HepG2 (cell line): Measurements from ENCODE around the gene FAM110D. TPM values are rescaled to one million over a fixed set of nuclear protein-coding genes. Genes with fewer than 3 reads are reported as not detected.

Source experiments
- BORCS8-MEF2B ChIP-seq: sonication (generic); formaldehyde crosslinking; IDR thresholded peaks from 2 replicates; pipeline ENCODE4 v1.8.0; 2022; ENCODE audit warnings: mild to moderate bottlenecking, missing genetic modification reagents
- DR1 ChIP-seq: sonication (generic); formaldehyde crosslinking; IDR thresholded peaks from 2 replicates; pipeline ENCODE4 v1.8.0; 2021; ENCODE audit warnings: mild to moderate bottlenecking, missing genetic modification reagents, inconsistent platforms
- E2F1 ChIP-seq: sonication (generic); formaldehyde crosslinking; IDR thresholded peaks from 2 replicates; pipeline ENCODE4 v1.5.0; 2020; ENCODE audit warnings: missing genetic modification reagents
- EP300 ChIP-seq, 3 experiments: sonication (generic) in 1 of 3; formaldehyde crosslinking in 1 of 3; IDR thresholded peaks; 2 replicates each; pipeline versions ENCODE4 v1.5.1 to v1.6.1; 2011 to 2020; ENCODE audit warnings: low read depth in 2 of 3, low read length in 2 of 3, borderline replicate concordance in 1 of 3, improper control_type of control experiment in 1 of 3, mild to moderate bottlenecking in 1 of 3, missing genetic modification reagents in 1 of 3, moderate library complexity in 1 of 3
- ERF ChIP-seq: IDR thresholded peaks from 2 replicates; pipeline ENCODE4 v1.6.1; 2018; ENCODE audit warnings: missing biosample characterization, missing genetic modification reagents
- ETV6 ChIP-seq: sonication (generic); formaldehyde crosslinking; conservative IDR thresholded peaks from 2 replicates; pipeline ENCODE4 v1.4.0; 2020; ENCODE audit warnings: missing genetic modification reagents
- FOXP1 ChIP-seq, 2 experiments: fragments of 450-650 bp in 1 of 2; IDR thresholded peaks; 2 replicates each; pipeline ENCODE4 v1.6.1; 2017 to 2018; ENCODE audit warnings: antibody characterized with exemption in 1 of 2
- HDAC1 ChIP-seq: sonication (generic); formaldehyde crosslinking; IDR thresholded peaks from 2 replicates; pipeline ENCODE4 v1.5.1; 2020; ENCODE audit warnings: mild to moderate bottlenecking, missing genetic modification reagents
- HMG20B ChIP-seq: conservative IDR thresholded peaks from 2 replicates; pipeline ENCODE4 v1.6.1; 2016; ENCODE audit warnings: missing genetic modification reagents, missing compliant biosample characterization
- JUN ChIP-seq: sonication (generic); formaldehyde crosslinking; IDR thresholded peaks from 2 replicates; pipeline ENCODE4 v1.4.0; 2020; ENCODE audit warnings: mild to moderate bottlenecking, missing genetic modification reagents
- MBNL3 ChIP-seq: fragments of 250-450 bp; sonication (Bioruptor Pico); conservative IDR thresholded peaks from 2 replicates; pipeline ENCODE4 v1.8.0; 2022; ENCODE audit warnings: mild to moderate bottlenecking, inconsistent platforms
- MYPOP ChIP-seq: sonication (generic); formaldehyde crosslinking; IDR thresholded peaks from 2 replicates; pipeline ENCODE4 v1.8.1; 2023; ENCODE audit warnings: mild to moderate bottlenecking, moderate library complexity, missing genetic modification reagents
- SKIL ChIP-seq: sonication (generic); formaldehyde crosslinking; IDR thresholded peaks from 2 replicates; pipeline ENCODE4 v1.8.0; 2022; ENCODE audit warnings: missing genetic modification reagents, mild to moderate bottlenecking, moderate library complexity, borderline replicate concordance
- ZBTB38 ChIP-seq: sonication (generic); formaldehyde crosslinking; IDR thresholded peaks from 2 replicates; pipeline ENCODE4 v1.5.1; 2020; ENCODE audit warnings: mild to moderate bottlenecking, missing genetic modification reagents
- ZFP36L1 ChIP-seq: sonication (generic); formaldehyde crosslinking; IDR thresholded peaks from 2 replicates; pipeline ENCODE4 v1.8.0; 2022; ENCODE audit warnings: mild to moderate bottlenecking, missing genetic modification reagents, moderate library complexity
- ZNF224 ChIP-seq: sonication (generic); formaldehyde crosslinking; IDR thresholded peaks from 2 replicates; pipeline ENCODE4 v1.5.0; 2020; ENCODE audit warnings: mild to moderate bottlenecking, missing genetic modification reagents
- ZNF275 ChIP-seq: sonication (generic); formaldehyde crosslinking; IDR thresholded peaks from 2 replicates; pipeline ENCODE4 v1.8.0; 2022; ENCODE audit warnings: missing genetic modification reagents, mild to moderate bottlenecking, inconsistent platforms, borderline replicate concordance
- ZNF431 ChIP-seq: sonication (generic); formaldehyde crosslinking; IDR thresholded peaks from 2 replicates; pipeline ENCODE4 v1.9.0; 2022; ENCODE audit warnings: missing genetic modification reagents, low read depth, mild to moderate bottlenecking, borderline replicate concordance
- ZNF549 ChIP-seq: sonication (generic); formaldehyde crosslinking; IDR thresholded peaks from 2 replicates; pipeline ENCODE4 v1.5.0; 2020; ENCODE audit warnings: missing genetic modification reagents
- ZNF564 ChIP-seq: sonication (generic); formaldehyde crosslinking; IDR thresholded peaks from 2 replicates; pipeline ENCODE4 v1.8.1; 2023; ENCODE audit warnings: mild to moderate bottlenecking, missing genetic modification reagents
- ZNF597 ChIP-seq: sonication (generic); formaldehyde crosslinking; IDR thresholded peaks from 2 replicates; pipeline ENCODE4 v1.5.0; 2020; ENCODE audit warnings: missing genetic modification reagents
- ZNF607 ChIP-seq: sonication (generic); formaldehyde crosslinking; IDR thresholded peaks from 2 replicates; pipeline ENCODE4 v1.5.1; 2020; ENCODE audit warnings: missing genetic modification reagents, mild to moderate bottlenecking, borderline replicate concordance
- polyA plus RNA-seq, 8 experiments: library from polyadenylated mRNA; depleted of rRNA in 3 of 8; stranded (reverse) in 7 of 8; unstranded in 1 of 8; fragments of >200 nt; fragmentation: Illumina TruSeq in 4 of 8; extraction: Trizol in 4 of 8; gene quantifications; 2 replicates each; pipeline versions ENCODE4 v1.2.1 to v1.2.3, GENCODE V29; 2011 to 2016; ENCODE audit warnings: low read depth in 4 of 8, missing spikeins in 1 of 8, mixed read lengths in 1 of 8; ENCODE audit not compliant: insufficient read depth in 1 of 8
- total RNA-seq, 5 experiments: library from RNA; depleted of rRNA; stranded (reverse); fragments of >200 nt; fragmentation: Illumina TruSeq; extraction: Trizol; gene quantifications; 2 replicates each; pipeline ENCODE4 v1.2.3, GENCODE V29; 2016; ENCODE audit warnings: low read depth in 1 of 5

Gene FAM110D
- total and polyA plus RNA-seq, 2 of the 13 experiments (the other 11 are each of a cell fraction or from before 2014, with no cell fraction given): not detected

- TF ChIP-seq ZBTB38 (CRISPR knock-in tag) (peak; percentile 84), DR1 (peak; percentile 71), ZNF275 (CRISPR knock-in tag) (peak; percentile 99), HDAC1 (CRISPR knock-in tag) (peak; percentile 97), MBNL3 (CRISPR knock-in tag) (no peak), ZNF607 (CRISPR knock-in tag) (peak; percentile 85; the same call in 1 of the 2 replicates), E2F1 (peak; percentile 69; the same call in 1 of the 2 replicates), ZFP36L1 (CRISPR knock-in tag) (no peak), SKIL (CRISPR knock-in tag) (peak; percentile 54; the same call in 1 of the 2 replicates), ETV6 (CRISPR knock-in tag) (peak; percentile 61; the same call in 1 of the 2 replicates), MYPOP (CRISPR knock-in tag) (peak; percentile 70; the same call in 1 of the 2 replicates), ZNF597 (CRISPR knock-in tag) (no peak), ZNF224 (peak; percentile 78; the same call in 1 of the 2 replicates), ZNF431 (no peak), HMG20B (0 out of 2 replicates have a peak, but pooled peaks have one; percentile 25), FOXP1 (IDR thresholded peaks at IDR 0.05) (no peak), FOXP1 (CRISPR knock-in tag; IDR thresholded peaks at IDR 0.05) (no peak), JUN (CRISPR knock-in tag) (peak; percentile 91), ERF (CRISPR knock-in tag) (peak; percentile 86), ZNF549 (CRISPR knock-in tag) (no peak), EP300 (IDR thresholded peaks at IDR 0.05; ENCODE audit: low read depth in 2 of 2, low read length in 2 of 2) (no peak), EP300 (CRISPR knock-in tag; IDR thresholded peaks at IDR 0.05; ENCODE audit: borderline replicate concordance) (no peak), ZNF564 (CRISPR knock-in tag) (peak; percentile 75; the same call in 1 of the 2 replicates), BORCS8-MEF2B (peak; percentile 90; the same call in 1 of the 2 replicates)
Measured at GRCh38 chr1:26169669-26170471, 11.0 kb downstream of the FAM110D start, which contains the start of gene ZNF593 (continued).
